Neural cell (in vitro differentiated cells): Measurements from ENCODE around the gene ATXN7L1. TPM values are rescaled to one million over a fixed set of nuclear protein-coding genes. Genes with fewer than 3 reads are reported as not detected.

Experiments
- H2AFZ ChIP-seq: fragments of 200-600, 300-800 bp; sonication (generic), shearing (Covaris generic); 2 replicates; pipeline ENCODE4 v1.6.0; 2014; ENCODE audit warnings: low read depth, mild to moderate bottlenecking, antibody characterized with exemption, low read length, moderate library complexity
- H3F3A ChIP-seq: fragments of 200-600 bp; shearing (Covaris generic); 2 replicates; pipeline ENCODE4 v1.6.1; 2016; ENCODE audit warnings: mild to moderate bottlenecking, moderate library complexity, mixed read lengths, antibody characterized with exemption, low read length; ENCODE audit not compliant: insufficient read depth, poor library complexity, severe bottlenecking
- H3K27ac ChIP-seq: fragments of 200-600, 300-800 bp; sonication (generic), shearing (Covaris generic); 2 replicates; pipeline ENCODE4 v1.5.1; 2014; ENCODE audit warnings: mild to moderate bottlenecking, low read length, moderate library complexity
- H3K27me3 ChIP-seq: fragments of 300-800, 200-600 bp; sonication (generic), shearing (Covaris generic); 2 replicates; pipeline ENCODE4 v1.6.0; 2014; ENCODE audit warnings: mild to moderate bottlenecking, low read depth, low read length, moderate library complexity; ENCODE audit not compliant: insufficient read depth
- H3K36me3 ChIP-seq: fragments of 300-800, 200-600 bp; sonication (generic), shearing (Covaris generic); 2 replicates; pipeline ENCODE4 v1.5.1; 2014; ENCODE audit warnings: mild to moderate bottlenecking, antibody characterized with exemption, low read length, moderate library complexity; ENCODE audit not compliant: insufficient read depth
- H3K4me2 ChIP-seq: fragments of 300-800, 200-600 bp; sonication (generic), shearing (Covaris generic); 2 replicates; pipeline ENCODE4 v1.6.0; 2014; ENCODE audit warnings: mild to moderate bottlenecking, low read length
- H3K4me3 ChIP-seq: fragments of 300-800, 200-600 bp; sonication (generic), shearing (Covaris generic); 2 replicates; pipeline ENCODE4 v1.5.1; 2014; ENCODE audit warnings: mild to moderate bottlenecking, low read length, moderate library complexity
- H3K79me2 ChIP-seq: fragments of 200-600 bp; shearing (Covaris generic); replicated peaks from 2 replicates; pipeline ENCODE4 v1.6.0; 2014; ENCODE audit warnings: mild to moderate bottlenecking, low read length, moderate library complexity; ENCODE audit not compliant: insufficient read depth
- H3K9ac ChIP-seq: fragments of 300-800, 200-600 bp; sonication (generic), shearing (Covaris generic); 2 replicates; pipeline ENCODE4 v1.6.1; 2016; ENCODE audit warnings: mild to moderate bottlenecking, low read length, mixed read lengths
- H3K9me2 ChIP-seq: fragments of 200-600 bp; shearing (Covaris generic); 2 replicates; pipeline ENCODE4 v1.6.1; 2016; ENCODE audit warnings: mild to moderate bottlenecking, low read length, mixed read lengths; ENCODE audit not compliant: insufficient read depth
- H3K9me3 ChIP-seq: fragments of 200-600, 300-800 bp; sonication (generic), shearing (Covaris generic); 2 replicates; pipeline ENCODE4 v1.6.1; 2016; ENCODE audit warnings: mild to moderate bottlenecking, mixed run types, low read length, moderate library complexity, mixed read lengths
- H4K20me1 ChIP-seq: fragments of 200-600 bp; shearing (Covaris generic); 2 replicates; pipeline ENCODE4 v1.6.1; 2016; ENCODE audit warnings: mild to moderate bottlenecking, mixed run types; ENCODE audit not compliant: insufficient read depth
- EP300 ChIP-seq: fragments of 450-650 bp; conservative IDR thresholded peaks from 2 replicates; pipeline ENCODE4 v1.6.1; 2014; ENCODE audit warnings: antibody characterized with exemption, mild to moderate bottlenecking, moderate library complexity; ENCODE audit not compliant: poor library complexity, severe bottlenecking
- EZH2 ChIP-seq: fragments of 200-600, 300-800 bp; shearing (Covaris generic), sonication (generic); IDR thresholded peaks from 2 replicates; pipeline ENCODE4 v1.6.1; 2014; ENCODE audit warnings: antibody characterized with exemption, low read length, borderline replicate concordance, mild to moderate bottlenecking; ENCODE audit not compliant: insufficient read depth, poor library complexity, severe bottlenecking
- MXI1 ChIP-seq: fragments of 450-650 bp; conservative IDR thresholded peaks from 2 replicates; pipeline ENCODE4 v1.6.1; 2014; ENCODE audit warnings: antibody characterized with exemption, mild to moderate bottlenecking; ENCODE audit not compliant: poor library complexity, severe bottlenecking
- POLR2AphosphoS5 ChIP-seq: IDR thresholded peaks from 2 replicates; pipeline ENCODE4 v1.6.1; 2012
- RAD21 ChIP-seq: fragments of 450-650 bp; conservative IDR thresholded peaks from 2 replicates; pipeline ENCODE4 v1.6.1; 2014; ENCODE audit warnings: antibody characterized with exemption, mild to moderate bottlenecking, moderate library complexity
- REST ChIP-seq: IDR thresholded peaks from 2 replicates; pipeline ENCODE4 v1.6.1; 2012; ENCODE audit warnings: borderline replicate concordance
- SMC3 ChIP-seq: fragments of 450-650 bp; conservative IDR thresholded peaks from 2 replicates; pipeline ENCODE4 v1.6.1; 2014; ENCODE audit warnings: antibody characterized with exemption, mild to moderate bottlenecking, moderate library complexity; ENCODE audit not compliant: poor library complexity
- TAF1 ChIP-seq: IDR thresholded peaks from 2 replicates; pipeline ENCODE4 v1.6.1; 2012; ENCODE audit warnings: low read depth
- polyA plus RNA-seq: library from polyadenylated mRNA; depleted of rRNA; stranded (reverse); fragments of >200 nt; gene quantifications from 2 replicates; pipeline ENCODE4 v1.2.3, GENCODE V29; 2014
- TF ChIP-seq, protein P1 (sequence below): fragments of 450-650 bp; IDR thresholded peaks from 2 replicates; pipeline ENCODE4 v1.5.1; 2014; ENCODE audit warnings: antibody characterized with exemption, mild to moderate bottlenecking, moderate library complexity; ENCODE audit not compliant: poor library complexity, severe bottlenecking

ATXN7L1 gene
- polyA plus RNA-seq, 1 donor from 2014 or later, result 4.3 TPM

- Histone ChIP-seq H2AFZ (no peak overlapping the region), H3K9me2 (no peaks in the 10 kb centered on the region), H3K9ac (no peak overlapping the region), H3K36me3 (no peaks in the 10 kb centered on the region), H3K79me2 (no peaks in the 10 kb centered on the region), H3F3A (no peaks in the 10 kb centered on the region), H3K27me3 (no peaks in the 10 kb centered on the region), H3K27ac (no peak overlapping the region), H3K4me2 (no peak overlapping the region), H4K20me1 (no peaks in the 10 kb centered on the region), H3K9me3 (no peaks in the 10 kb centered on the region), H3K4me3 (no peak overlapping the region)
- TF ChIP-seq SMC3 (no peak), TAF1 (no peak), RAD21 (no peak), EP300 (no peak), EZH2 (no peak), REST (no peak), POLR2AphosphoS5 (no peak), MXI1 (no peak)
- TF ChIP-seq, protein P1, sequence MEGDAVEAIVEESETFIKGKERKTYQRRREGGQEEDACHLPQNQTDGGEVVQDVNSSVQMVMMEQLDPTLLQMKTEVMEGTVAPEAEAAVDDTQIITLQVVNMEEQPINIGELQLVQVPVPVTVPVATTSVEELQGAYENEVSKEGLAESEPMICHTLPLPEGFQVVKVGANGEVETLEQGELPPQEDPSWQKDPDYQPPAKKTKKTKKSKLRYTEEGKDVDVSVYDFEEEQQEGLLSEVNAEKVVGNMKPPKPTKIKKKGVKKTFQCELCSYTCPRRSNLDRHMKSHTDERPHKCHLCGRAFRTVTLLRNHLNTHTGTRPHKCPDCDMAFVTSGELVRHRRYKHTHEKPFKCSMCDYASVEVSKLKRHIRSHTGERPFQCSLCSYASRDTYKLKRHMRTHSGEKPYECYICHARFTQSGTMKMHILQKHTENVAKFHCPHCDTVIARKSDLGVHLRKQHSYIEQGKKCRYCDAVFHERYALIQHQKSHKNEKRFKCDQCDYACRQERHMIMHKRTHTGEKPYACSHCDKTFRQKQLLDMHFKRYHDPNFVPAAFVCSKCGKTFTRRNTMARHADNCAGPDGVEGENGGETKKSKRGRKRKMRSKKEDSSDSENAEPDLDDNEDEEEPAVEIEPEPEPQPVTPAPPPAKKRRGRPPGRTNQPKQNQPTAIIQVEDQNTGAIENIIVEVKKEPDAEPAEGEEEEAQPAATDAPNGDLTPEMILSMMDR, result no peak
Measured at GRCh38 chr7:105831302-105831620, 45.1 kb downstream of the ATXN7L1 start.

GRCh38 chr7:105830405-105831301 lies 45.7 kb downstream of the ATXN7L1 start:
- H3K27me3 ChIP-seq, result no peaks in the 10 kb centered on the region
- H3K9me3 ChIP-seq, result no peaks in the 10 kb centered on the region
- H3F3A ChIP-seq, result no peaks in the 10 kb centered on the region
- no peak overlapping the region for H2AFZ ChIP-seq
- no peaks in the 10 kb centered on the region for H3K36me3 ChIP-seq
- no peak overlapping the region for H3K27ac ChIP-seq
- no peak overlapping the region for H3K4me2 ChIP-seq
- H4K20me1 ChIP-seq, result no peaks in the 10 kb centered on the region
- TF ChIP-seq EP300 (no peak), TAF1 (no peak), MXI1 (no peak), EZH2 (no peak), POLR2AphosphoS5 (no peak), RAD21 (no peak), REST (no peak), SMC3 (no peak)
- TF ChIP-seq, protein P1, result no peak
- no peak overlapping the region for H3K4me3 ChIP-seq
- H3K79me2 ChIP-seq, result no peaks in the 10 kb centered on the region
- no peaks in the 10 kb centered on the region for H3K9me2 ChIP-seq
- no peak overlapping the region for H3K9ac ChIP-seq
